Ishikawa (cell line): ENCODE results near the gene GNAL.

ENCODE experiments used
- CEBPB ChIP-seq: IDR thresholded peaks from 2 replicates; pipeline ENCODE4 v1.6.1; 2012
- CREB1 ChIP-seq: IDR thresholded peaks from 2 replicates; pipeline ENCODE4 v1.6.1; 2012; ENCODE audit warnings: low read depth
- EGR1 ChIP-seq: IDR thresholded peaks from 2 replicates; pipeline ENCODE4 v1.6.1; 2012
- EP300 ChIP-seq: IDR thresholded peaks from 2 replicates; pipeline ENCODE4 v1.6.1; 2012; ENCODE audit warnings: borderline replicate concordance
- FOXM1 ChIP-seq: IDR thresholded peaks from 2 replicates; pipeline ENCODE4 v1.6.1; 2012; ENCODE audit warnings: low read depth, borderline replicate concordance
- MAX ChIP-seq: IDR thresholded peaks from 2 replicates; pipeline ENCODE4 v1.6.1; 2012
- NFIC ChIP-seq: IDR thresholded peaks from 2 replicates; pipeline ENCODE4 v1.6.1; 2012
- RAD21 ChIP-seq: IDR thresholded peaks from 2 replicates; pipeline ENCODE4 v1.6.1; 2012; ENCODE audit warnings: low read depth
- REST ChIP-seq: IDR thresholded peaks from 2 replicates; pipeline ENCODE4 v1.6.1; 2012; ENCODE audit warnings: low read depth, mild to moderate bottlenecking
- TAF1 ChIP-seq: IDR thresholded peaks from 2 replicates; pipeline ENCODE4 v1.6.1; 2012; ENCODE audit warnings: low read depth, mild to moderate bottlenecking
- TCF12 ChIP-seq: IDR thresholded peaks from 2 replicates; pipeline ENCODE4 v1.6.1; 2012; ENCODE audit warnings: low read depth
- TEAD4 ChIP-seq: IDR thresholded peaks from 2 replicates; pipeline ENCODE4 v1.6.1; 2012
- YY1 ChIP-seq: IDR thresholded peaks from 2 replicates; pipeline ENCODE4 v1.6.1; 2012; ENCODE audit warnings: low read depth
- ZBTB7A ChIP-seq: IDR thresholded peaks from 2 replicates; pipeline ENCODE4 v1.6.1; 2012; ENCODE audit warnings: low read depth
- TF ChIP-seq, protein P1 (sequence below): IDR thresholded peaks from 2 replicates; pipeline ENCODE4 v1.6.1; 2012

GNAL gene

DNA sequence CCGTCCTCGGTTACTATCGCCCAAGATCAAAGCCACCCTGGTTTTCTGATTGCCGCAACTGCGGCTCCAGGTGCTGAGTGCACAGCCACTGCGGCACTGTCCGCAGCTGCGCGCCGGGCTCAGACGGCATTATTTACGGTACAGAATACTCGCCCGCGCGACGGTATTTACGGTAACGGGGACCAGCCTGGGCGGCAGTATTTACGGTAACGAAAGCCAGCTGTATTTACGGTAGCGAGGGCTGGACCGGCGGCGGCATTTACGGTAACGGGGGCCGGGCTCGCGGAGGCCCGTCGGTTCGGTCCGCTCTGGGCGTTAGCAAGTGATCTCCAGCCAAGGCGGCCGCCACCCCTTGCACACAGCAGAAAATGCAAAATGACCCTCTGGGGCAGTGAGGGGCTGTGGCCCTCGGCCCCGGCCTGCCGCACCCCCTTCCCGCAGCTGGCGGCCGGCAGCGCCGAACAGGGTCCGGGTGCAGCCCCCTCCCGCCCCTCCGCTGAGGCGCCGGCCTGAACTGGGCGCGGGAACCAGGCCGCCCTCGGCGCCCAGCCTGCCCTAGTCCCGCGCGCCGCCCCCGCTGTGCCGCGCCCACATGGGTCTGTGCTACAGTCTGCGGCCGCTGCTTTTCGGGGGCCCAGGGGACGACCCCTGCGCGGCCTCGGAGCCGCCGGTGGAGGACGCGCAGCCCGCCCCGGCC lies at the start of gene GNAL:
TSS of gene GNAL (plus strand) at position 293 of the 697 bp plus-strand sequence. CDS start at position 593, 300 bp downstream.
- TF ChIP-seq MAX (peak; percentile 44; the same call in 1 of the 2 replicates), TCF12 (peak; percentile 54; the same call in 1 of the 2 replicates), NFIC (0 out of 2 replicates have a peak, but pooled peaks have one; percentile 13), YY1 (peak; percentile 90), TAF1 (no peak), REST (no peak), CREB1 (no peak), TEAD4 (0 out of 2 replicates have a peak, but pooled peaks have one; percentile 27), EP300 (peak; percentile 57; the same call in 1 of the 2 replicates)
- TF ChIP-seq, protein P1, sequence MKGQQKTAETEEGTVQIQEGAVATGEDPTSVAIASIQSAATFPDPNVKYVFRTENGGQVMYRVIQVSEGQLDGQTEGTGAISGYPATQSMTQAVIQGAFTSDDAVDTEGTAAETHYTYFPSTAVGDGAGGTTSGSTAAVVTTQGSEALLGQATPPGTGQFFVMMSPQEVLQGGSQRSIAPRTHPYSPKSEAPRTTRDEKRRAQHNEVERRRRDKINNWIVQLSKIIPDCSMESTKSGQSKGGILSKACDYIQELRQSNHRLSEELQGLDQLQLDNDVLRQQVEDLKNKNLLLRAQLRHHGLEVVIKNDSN: no peak

DNA sequence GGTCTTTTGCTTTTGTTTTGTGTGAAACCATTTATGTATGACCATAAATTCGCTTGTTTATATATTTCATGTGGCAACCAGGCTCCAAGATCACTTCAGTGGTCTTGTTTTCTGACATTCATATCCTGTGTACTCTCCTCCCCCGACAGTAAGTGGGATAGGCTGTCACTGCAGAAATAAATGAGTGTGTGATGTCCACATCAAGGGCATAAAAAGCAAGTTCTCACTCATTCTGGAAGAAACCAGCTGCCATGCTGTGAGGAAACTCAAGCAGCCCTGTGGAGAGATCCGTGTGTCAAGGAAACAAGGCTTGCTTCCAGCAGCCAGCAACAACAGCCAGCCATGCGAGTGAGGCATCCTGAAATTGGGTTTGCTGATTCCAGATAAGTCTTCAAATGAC lies 39.2 kb upstream of the GNAL start:
- TF ChIP-seq EP300: no peak
- no peak for TF ChIP-seq ZBTB7A
- TF ChIP-seq RAD21: no peak
- no peak for TF ChIP-seq REST
- no peak for TF ChIP-seq YY1
- no peak for TF ChIP-seq CEBPB
- no peak for TF ChIP-seq NFIC
- TF ChIP-seq MAX: no peak
- no peak for TF ChIP-seq CREB1
- no peak for TF ChIP-seq EGR1
- no peak for TF ChIP-seq TAF1
- no peak for TF ChIP-seq FOXM1
- TF ChIP-seq, protein P1: no peak
- no peak for TF ChIP-seq TEAD4
- no peak for TF ChIP-seq TCF12

- no peak for TF ChIP-seq CREB1
- TF ChIP-seq, protein P1: no peak
- no peak for TF ChIP-seq NFIC
- TF ChIP-seq REST: no peak
- no peak for TF ChIP-seq RAD21
- TF ChIP-seq YY1: no peak
- TF ChIP-seq CEBPB: no peak
- TF ChIP-seq ZBTB7A: no peak
- no peak for TF ChIP-seq EP300
- no peak for TF ChIP-seq EGR1
- no peak for TF ChIP-seq MAX
These were observed 37.2 kb upstream of the GNAL start for GRCh38 chr18:11651899-11652298.
